Epithelial cell of proximal tubule (primary cell): ENCODE data around the gene GREB1L. TPM values are rescaled to one million over a fixed set of nuclear protein-coding genes. Genes with fewer than 3 reads are reported as not detected.
A peak's percentile ranks its signal among the peaks of the same experiment; 100 is the strongest.

ENCODE experiments used
- DNase-seq: peaks from one replicate; pipeline ENCODE4 v3.0.0-alpha.2; 2011; ENCODE audit warnings: low read depth
- H3K4me3 ChIP-seq: 2 replicates; pipeline ENCODE4 v1.5.1; 2011; ENCODE audit warnings: low read depth, mild to moderate bottlenecking, low read length
- CTCF ChIP-seq: conservative IDR thresholded peaks from 2 replicates; pipeline ENCODE4 v1.5.1; 2012; ENCODE audit warnings: low read depth, mild to moderate bottlenecking, low read length
- total RNA-seq: library from RNA; depleted of rRNA; stranded (reverse); fragments of >200 nt; gene quantifications from 2 replicates; pipeline ENCODE4 v1.2.3, GENCODE V29; 2015

The GREB1L gene
- total RNA-seq, 1 donor from 2014 or later, result 6.2 TPM

- TF ChIP-seq CTCF, result no peak
- DNase-seq, result no peak
- no peak overlapping the region for H3K4me3 ChIP-seq
These were observed 241.0 kb downstream of the GREB1L start for GRCh38 chr18:21483051-21483450.

GRCh38 chr18:21484851-21485636 lies 243.0 kb downstream of the GREB1L start:
- H3K4me3 ChIP-seq, result no peak overlapping the region
- no peak for DNase-seq
- no peak for TF ChIP-seq CTCF

- DNase-seq, result no peak
- H3K4me3 ChIP-seq, result no peak overlapping the region
- TF ChIP-seq CTCF, result no peak
These were observed 244.9 kb downstream of the GREB1L start for GRCh38 chr18:21486905-21487437.

- peak; percentile 93 for TF ChIP-seq CTCF
- no peak for DNase-seq
- H3K4me3 ChIP-seq, result no peak overlapping the region
These were observed 247.2 kb downstream of the GREB1L start for GRCh38 chr18:21489119-21489750.

GRCh38 chr18:21489919-21490495 lies 248.0 kb downstream of the GREB1L start:
- no peak for TF ChIP-seq CTCF
- no peak overlapping the region for H3K4me3 ChIP-seq
- no peak for DNase-seq

- no peak for TF ChIP-seq CTCF
- peak; percentile 12 for DNase-seq
- H3K4me3 ChIP-seq, result no peak overlapping the region
These were observed 248.7 kb downstream of the GREB1L start for GRCh38 chr18:21490748-21491147.
